PC-3 (cell line): ENCODE results near the gene PIK3IP1. TPM values are rescaled to one million over a fixed set of nuclear protein-coding genes. Genes with fewer than 3 reads are reported as not detected.

ENCODE experiments used
- ATAC-seq: fragments of 200-7000 bp; cut with Tn5 transposase; 2 replicates; pipeline ENCODE4 v1.9.1; 2020; ENCODE audit warnings: mild to moderate bottlenecking, moderate library complexity
- BruUV-seq: library from RNA; stranded (reverse); fragments of 400-500 nt; replicated peaks from 2 replicates; lab custom pipeline; 2021; lab: Mats Ljungman, UMichigan
- CTCF ChIA-PET: fragments of 300-600 bp; sonication (Branson Sonifier 250); formaldehyde crosslinking; loops from one replicate; lab custom pipeline; 2022; ENCODE audit warnings: antibody characterized with exemption; lab: Charles Lee
- POLR2A ChIA-PET: fragments of 300-600 bp; sonication (Branson Sonifier 250); formaldehyde crosslinking; loops from one replicate; lab custom pipeline; 2022; ENCODE audit warnings: antibody characterized with exemption; ENCODE audit not compliant: unreplicated experiment; lab: Charles Lee
- DNase-seq: peaks from one replicate; pipeline ENCODE4 v3.0.0-alpha.2; 2015
- H2AFZ ChIP-seq: fragments of 300-600 bp; sonication (generic); 2 replicates; pipeline ENCODE4 v1.6.0; 2016; ENCODE audit warnings: antibody characterized with exemption, low read length
- H3F3A ChIP-seq: fragments of 300-600 bp; sonication (generic); one replicate; pipeline ENCODE4 v1.6.0; 2017; ENCODE audit warnings: antibody characterized with exemption, low read length, control low read depth, mild to moderate bottlenecking; ENCODE audit not compliant: unreplicated experiment
- H3K27ac ChIP-seq: fragments of 300-600 bp; sonication (generic); 2 replicates; pipeline ENCODE4 v1.5.1; 2016; ENCODE audit warnings: mild to moderate bottlenecking, low read length
- H3K27me3 ChIP-seq: fragments of 300-600 bp; sonication (generic); 2 replicates; pipeline ENCODE4 v1.6.1; 2016; ENCODE audit warnings: low read length, mixed read lengths
- H3K36me3 ChIP-seq: fragments of 300-600 bp; sonication (generic); 2 replicates; pipeline ENCODE4 v1.6.1; 2016; ENCODE audit warnings: low read depth, mixed run types, low read length, mixed read lengths
- H3K4me1 ChIP-seq: fragments of 300-600 bp; sonication (generic); 2 replicates; pipeline ENCODE4 v1.5.1; 2016; ENCODE audit warnings: low read length; ENCODE audit not compliant: insufficient read depth
- H3K4me2 ChIP-seq: fragments of 300-600 bp; sonication (generic); 2 replicates; pipeline ENCODE4 v1.6.0; 2016; ENCODE audit warnings: low read length
- H3K4me3 ChIP-seq: fragments of 300-600 bp; sonication (generic); 2 replicates; pipeline ENCODE4 v1.5.1; 2016; ENCODE audit warnings: mild to moderate bottlenecking, low read length, mixed read lengths
- H3K79me2 ChIP-seq: fragments of 300-600 bp; sonication (generic); 2 replicates; pipeline ENCODE4 v1.6.1; 2017; ENCODE audit warnings: low read length, mixed read lengths
- H3K9ac ChIP-seq: fragments of 300-600 bp; sonication (generic); 2 replicates; pipeline ENCODE4 v1.6.0; 2016; ENCODE audit warnings: mild to moderate bottlenecking, low read length
- H3K9me2 ChIP-seq: fragments of 300-600 bp; sonication (generic); replicated peaks from 2 replicates; pipeline ENCODE4 v1.6.1; 2016; ENCODE audit warnings: mixed run types, low read length, mixed read lengths
- H3K9me3 ChIP-seq: fragments of 300-600 bp; sonication (generic); 2 replicates; pipeline ENCODE4 v1.6.1; 2016; ENCODE audit warnings: low read length, mixed read lengths
- H4K20me1 ChIP-seq: fragments of 300-600 bp; sonication (generic); 2 replicates; pipeline ENCODE4 v1.6.1; 2016; ENCODE audit warnings: low read length, mixed read lengths
- EZH2 ChIP-seq: fragments of 300-600 bp; sonication (generic); IDR thresholded peaks from one replicate; pipeline ENCODE4 v1.6.1; 2017; ENCODE audit warnings: antibody characterized with exemption, mild to moderate bottlenecking, low read length; ENCODE audit not compliant: unreplicated experiment
- EZH2phosphoT487 ChIP-seq: fragments of 300-600 bp; sonication (generic); IDR thresholded peaks from 2 replicates; pipeline ENCODE4 v1.6.1; 2018; ENCODE audit warnings: mild to moderate bottlenecking, antibody characterized with exemption, low read length, borderline replicate concordance
- intact Hi-C: fragments of 100-400 bp; cut with micrococcal nuclease; formaldehyde crosslinking; loops from 2 replicates; pipeline ENCODE4 v1.9.0; 2023
- total RNA-seq: library from RNA; depleted of rRNA; stranded (reverse); fragments of >200 nt; gene quantifications from 2 replicates; pipeline ENCODE4 v1.2.3, GENCODE V29; 2014
- TF ChIP-seq, protein P1 (sequence below): fragments of 300-600 bp; sonication (generic); conservative IDR thresholded peaks from 2 replicates; pipeline ENCODE4 v1.5.1; 2017; ENCODE audit warnings: antibody characterized with exemption, low read depth, mild to moderate bottlenecking, low read length

Gene PIK3IP1
- total RNA-seq, 1 experiment from 2014 or later = 1.9 TPM

DNA sequence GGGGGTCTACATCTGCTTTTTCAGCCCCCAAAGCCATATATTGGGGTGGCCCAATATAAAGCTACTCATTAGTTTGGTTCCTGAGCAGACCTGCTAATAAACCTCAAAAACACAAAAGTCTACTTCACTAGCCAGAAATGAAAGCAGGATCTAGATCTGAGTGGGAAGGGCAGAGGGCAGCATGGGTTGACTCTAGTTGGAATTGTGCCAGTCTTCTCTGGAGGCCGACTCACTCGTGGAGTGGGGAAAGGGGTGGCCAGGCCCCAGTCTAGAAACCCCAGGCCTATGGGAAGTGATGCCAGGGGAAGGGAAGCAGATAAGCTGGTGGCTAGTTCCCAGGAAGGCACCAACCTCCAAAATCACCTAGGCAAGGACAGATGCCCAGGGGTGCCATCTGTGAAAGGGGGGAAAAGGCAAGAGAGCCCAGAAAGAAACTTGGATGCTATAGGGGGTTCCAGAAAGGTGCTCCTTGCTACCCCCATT lies 48.5 kb upstream of the PIK3IP1 start:
- DNase-seq (no peak), ATAC-seq (no peak)
- ChIA-PET POLR2A (no interaction called here), CTCF (no interaction called here)
- H3K9ac ChIP-seq = no peak overlapping the region
- peaks cover 8% of the 10 kb centered on the region; the same call in 1 of the 2 replicates for H4K20me1 ChIP-seq
- BruUV-seq = no TSS peak
- peaks cover 8% of the 10 kb centered on the region for H3K36me3 ChIP-seq
- H2AFZ ChIP-seq = no peak overlapping the region
- no peaks in the 10 kb centered on the region for H3K9me3 ChIP-seq
- intact Hi-C loops = no loop called here
- no peak overlapping the region for H3K27ac ChIP-seq
- no peaks in the 10 kb centered on the region for H3K9me2 ChIP-seq
- no peaks in the 10 kb centered on the region for H3F3A ChIP-seq
- peaks cover 61% of the 10 kb centered on the region for H3K79me2 ChIP-seq
- H3K27me3 ChIP-seq = no peaks in the 10 kb centered on the region
- TF ChIP-seq EZH2phosphoT487 (no peak), EZH2 (no peak)
- TF ChIP-seq, protein P1, sequence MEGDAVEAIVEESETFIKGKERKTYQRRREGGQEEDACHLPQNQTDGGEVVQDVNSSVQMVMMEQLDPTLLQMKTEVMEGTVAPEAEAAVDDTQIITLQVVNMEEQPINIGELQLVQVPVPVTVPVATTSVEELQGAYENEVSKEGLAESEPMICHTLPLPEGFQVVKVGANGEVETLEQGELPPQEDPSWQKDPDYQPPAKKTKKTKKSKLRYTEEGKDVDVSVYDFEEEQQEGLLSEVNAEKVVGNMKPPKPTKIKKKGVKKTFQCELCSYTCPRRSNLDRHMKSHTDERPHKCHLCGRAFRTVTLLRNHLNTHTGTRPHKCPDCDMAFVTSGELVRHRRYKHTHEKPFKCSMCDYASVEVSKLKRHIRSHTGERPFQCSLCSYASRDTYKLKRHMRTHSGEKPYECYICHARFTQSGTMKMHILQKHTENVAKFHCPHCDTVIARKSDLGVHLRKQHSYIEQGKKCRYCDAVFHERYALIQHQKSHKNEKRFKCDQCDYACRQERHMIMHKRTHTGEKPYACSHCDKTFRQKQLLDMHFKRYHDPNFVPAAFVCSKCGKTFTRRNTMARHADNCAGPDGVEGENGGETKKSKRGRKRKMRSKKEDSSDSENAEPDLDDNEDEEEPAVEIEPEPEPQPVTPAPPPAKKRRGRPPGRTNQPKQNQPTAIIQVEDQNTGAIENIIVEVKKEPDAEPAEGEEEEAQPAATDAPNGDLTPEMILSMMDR = no peak
- H3K4me2 ChIP-seq = no peak overlapping the region
- no peak overlapping the region for H3K4me3 ChIP-seq
- H3K4me1 ChIP-seq = peaks cover 33% of the 10 kb centered on the region

DNA sequence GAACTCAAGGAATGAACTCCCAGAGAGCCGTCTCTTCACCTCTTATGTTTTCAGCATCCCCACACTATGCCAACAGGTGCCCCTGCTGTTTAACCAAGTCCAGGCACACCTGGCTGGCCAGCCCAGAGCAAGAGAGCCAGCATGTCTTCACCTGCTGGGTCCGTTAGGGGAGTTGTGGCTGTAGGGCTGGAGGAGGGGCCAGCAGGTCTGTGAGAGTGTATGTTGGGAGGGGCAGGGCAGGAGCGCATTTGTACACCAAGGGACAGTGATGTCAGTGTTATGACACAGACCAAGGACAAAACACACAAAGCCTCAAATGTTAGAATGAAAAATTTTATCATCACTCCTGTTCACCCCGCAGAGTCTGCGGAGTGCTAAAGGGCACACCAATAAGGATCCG lies 48.1 kb upstream of the PIK3IP1 start:
- Histone ChIP-seq H3K4me3 (no peak overlapping the region), H3K27ac (no peak overlapping the region), H4K20me1 (peaks cover 8% of the 10 kb centered on the region; the same call in 1 of the 2 replicates), H3K9ac (no peak overlapping the region), H3K4me1 (peaks cover 33% of the 10 kb centered on the region), H3K4me2 (no peak overlapping the region), H3K36me3 (peaks cover 10% of the 10 kb centered on the region), H3K9me3 (no peaks in the 10 kb centered on the region), H3K9me2 (no peaks in the 10 kb centered on the region), H2AFZ (no peak overlapping the region), H3K79me2 (peaks cover 56% of the 10 kb centered on the region), H3F3A (no peaks in the 10 kb centered on the region), H3K27me3 (no peaks in the 10 kb centered on the region)
- TF ChIP-seq EZH2phosphoT487 (no peak), EZH2 (no peak)
- intact Hi-C loops = no loop called here
- ATAC-seq = no peak
- DNase-seq = no peak
- CTCF ChIA-PET = no interaction called here
- POLR2A ChIA-PET = no interaction called here
- no TSS peak for BruUV-seq

DNA sequence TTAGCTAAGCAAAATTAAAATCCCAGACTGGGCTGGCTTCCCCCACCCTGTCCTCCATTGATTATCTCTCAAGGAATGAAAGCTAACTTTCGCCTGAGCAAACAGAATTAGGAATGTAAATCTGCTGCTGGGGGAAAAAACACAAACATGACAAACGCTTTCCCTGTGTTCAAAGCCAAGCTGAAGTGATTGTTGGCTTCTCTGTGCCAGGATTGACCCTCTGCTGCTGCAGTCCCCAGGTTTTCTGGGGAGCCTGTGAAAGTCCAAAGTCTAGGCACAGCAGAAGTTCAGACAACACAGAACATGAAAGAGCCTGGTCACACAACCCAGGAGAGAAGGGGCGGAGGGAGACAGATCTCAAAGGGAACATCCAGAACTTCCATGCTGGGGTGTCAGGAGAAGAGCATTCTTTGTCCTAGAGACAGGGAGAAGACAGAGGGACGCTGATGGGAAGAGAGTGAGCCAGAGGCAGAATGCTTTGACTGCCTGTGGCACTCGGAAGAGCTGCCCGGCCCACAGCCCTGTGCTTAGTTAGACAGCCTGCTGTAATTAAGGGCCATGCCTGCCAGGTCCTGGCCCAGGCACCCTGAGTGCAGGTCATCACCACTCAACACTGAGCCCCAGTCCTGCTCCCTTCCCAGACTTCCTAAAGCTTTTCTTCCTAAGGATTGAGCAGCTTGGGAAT lies 47.0 kb upstream of the PIK3IP1 start:
- POLR2A ChIA-PET = no interaction called here
- ATAC-seq (no peak), DNase-seq (no peak)
- Histone ChIP-seq H3K4me1 (peaks cover 24% of the 10 kb centered on the region), H3K4me3 (no peak overlapping the region), H3K27me3 (no peaks in the 10 kb centered on the region), H3K27ac (no peak overlapping the region), H4K20me1 (peaks cover 4% of the 10 kb centered on the region; the same call in 1 of the 2 replicates), H3K4me2 (no peak overlapping the region), H2AFZ (no peak overlapping the region), H3K36me3 (peaks cover 19% of the 10 kb centered on the region), H3K9ac (no peak overlapping the region), H3K9me3 (no peaks in the 10 kb centered on the region), H3K79me2 (peaks cover 46% of the 10 kb centered on the region), H3K9me2 (no peaks in the 10 kb centered on the region), H3F3A (no peaks in the 10 kb centered on the region)
- no peak for TF ChIP-seq EZH2
- no peak for TF ChIP-seq EZH2phosphoT487
- TF ChIP-seq, protein P1 = no peak
- intact Hi-C loops = no loop called here
- CTCF ChIA-PET = no interaction called here
- no TSS peak for BruUV-seq
